GM18526 (cell line): ENCODE measurements around the gene HCK.

ENCODE experiments used
- POLR2A ChIP-seq: IDR thresholded peaks from 3 replicates; pipeline ENCODE4 v1.6.1; 2011; ENCODE audit not compliant: insufficient read length; ENCODE audit errors: extremely low read depth

HCK gene

DNA sequence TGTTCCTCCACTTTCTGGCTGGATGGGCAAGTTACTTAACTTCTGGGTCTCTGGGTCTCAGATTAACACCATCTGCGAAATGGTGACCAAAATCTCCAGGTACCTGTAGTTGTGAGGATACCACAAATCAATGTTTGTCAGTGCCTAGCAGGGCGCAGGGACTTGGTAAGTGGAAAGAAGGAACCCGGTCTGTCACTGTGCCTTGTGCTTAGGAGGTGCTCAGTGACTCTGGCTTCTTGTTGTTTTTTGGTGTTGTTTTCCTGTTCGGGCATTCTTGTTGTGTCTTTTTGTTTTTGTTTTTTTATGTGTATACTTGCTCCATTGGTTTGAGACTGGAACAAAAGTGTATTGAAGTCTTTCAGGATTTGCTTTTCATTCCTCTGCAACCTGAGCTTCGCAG lies 75.3 kb downstream of the HCK start:
- TF ChIP-seq POLR2A: no peak

DNA sequence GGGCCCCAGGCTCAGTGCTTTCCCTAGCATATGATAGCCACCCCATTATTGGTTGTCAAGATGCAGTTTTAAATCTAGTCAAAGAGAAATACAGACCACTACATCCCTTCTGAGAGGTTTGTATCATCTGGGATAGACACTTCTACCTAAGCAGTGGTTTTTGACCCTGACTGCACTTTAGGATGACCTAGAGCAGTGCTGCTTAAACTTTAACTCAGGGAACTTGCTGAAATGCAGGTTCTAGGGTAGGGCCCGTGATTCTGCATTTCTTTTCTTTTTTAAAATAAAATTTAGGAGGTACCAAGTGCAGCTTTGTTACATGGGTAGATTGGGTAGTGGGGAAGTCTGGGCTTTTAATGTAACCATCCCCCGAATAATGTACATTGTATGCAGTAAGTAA lies 76.1 kb downstream of the HCK start:
- no peak for TF ChIP-seq POLR2A

DNA sequence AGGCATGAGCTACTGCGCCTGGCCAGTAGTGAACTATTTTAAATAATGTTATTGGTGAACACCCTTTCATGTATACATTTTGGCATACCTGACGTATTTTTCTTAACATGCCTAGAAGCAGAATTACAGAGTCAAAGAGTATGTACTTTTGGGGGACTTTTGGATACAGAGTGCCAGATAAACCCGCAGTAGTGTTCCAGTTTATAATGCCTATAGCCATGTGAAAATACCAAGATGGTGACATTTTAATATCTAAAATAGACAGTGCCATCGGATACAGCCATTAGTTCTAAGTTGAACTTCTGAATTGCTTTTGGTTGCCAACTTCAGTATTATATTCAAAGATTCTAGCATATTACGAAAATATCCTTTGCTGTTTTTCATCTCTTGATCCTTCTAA lies 77.8 kb downstream of the HCK start:
- no peak for TF ChIP-seq POLR2A

DNA sequence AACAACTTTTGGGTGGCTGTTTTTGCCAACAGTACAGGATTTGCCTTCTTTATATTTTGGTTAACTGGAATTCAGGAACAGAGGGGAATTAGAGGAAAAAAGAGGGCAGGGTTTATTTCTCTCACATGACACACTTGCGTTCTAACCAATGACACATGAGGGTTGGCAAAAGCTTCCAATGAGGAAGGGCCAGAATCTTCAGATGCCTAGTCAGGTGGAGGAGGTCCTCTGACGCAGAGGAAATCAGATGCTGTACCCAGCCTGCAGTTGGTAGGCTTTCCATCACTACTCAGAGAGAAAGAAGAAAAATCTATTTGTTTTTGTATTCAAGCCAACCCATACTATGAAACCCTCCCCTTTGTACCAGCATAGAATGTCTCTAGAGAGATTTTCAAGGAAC lies 78.3 kb downstream of the HCK start:
- no peak for TF ChIP-seq POLR2A

DNA sequence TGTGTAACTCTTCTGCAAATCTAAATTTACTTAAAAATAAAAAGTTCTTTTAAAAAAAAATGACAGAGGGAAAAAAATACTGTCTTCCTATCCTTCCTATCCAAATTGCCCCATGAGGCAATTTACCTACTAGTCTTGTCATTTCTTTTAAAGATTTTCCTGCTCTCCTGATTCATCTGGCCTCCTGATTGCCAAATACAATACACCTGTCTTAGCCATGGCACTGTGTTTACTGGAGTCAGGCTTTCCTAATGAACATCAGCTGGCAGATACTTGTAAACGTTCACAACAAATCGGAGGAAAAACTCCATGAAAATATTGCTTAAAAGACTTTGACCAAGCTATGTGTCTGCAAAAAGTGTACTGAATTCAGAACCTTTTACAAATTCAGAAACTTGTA lies 78.9 kb downstream of the HCK start:
- TF ChIP-seq POLR2A: no peak

DNA sequence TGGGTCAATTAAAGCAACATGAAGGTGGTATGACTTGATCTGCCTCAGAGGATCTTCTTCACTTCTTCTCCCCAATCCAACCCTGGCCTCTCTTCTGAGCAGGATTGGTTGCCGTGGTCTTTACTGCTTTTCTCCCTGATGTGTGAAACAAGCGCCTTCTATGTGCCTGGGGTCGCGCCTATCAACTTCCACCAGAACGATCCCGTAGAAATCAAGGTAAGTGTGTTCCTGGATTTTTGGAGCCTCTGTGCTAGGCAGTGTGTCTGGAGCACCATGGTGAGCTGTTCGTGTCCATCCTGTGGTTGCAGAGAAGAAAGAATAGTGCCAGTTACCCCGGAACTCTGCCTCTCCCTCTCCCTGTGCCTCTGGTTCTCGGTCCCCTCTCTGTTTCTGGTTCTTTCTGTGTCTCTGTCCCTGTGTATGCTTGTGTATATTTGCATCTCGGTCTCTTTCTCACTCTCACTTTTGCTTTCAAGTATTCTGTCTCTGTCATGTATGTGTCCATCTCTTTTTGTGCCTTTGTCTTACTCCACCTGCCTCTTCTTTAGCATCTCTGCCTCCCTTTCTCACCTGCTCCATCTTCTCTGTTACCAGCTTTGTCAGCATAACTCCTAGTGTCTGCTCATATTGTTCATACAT lies 81.0 kb downstream of the HCK start:
- TF ChIP-seq POLR2A: no peak

DNA sequence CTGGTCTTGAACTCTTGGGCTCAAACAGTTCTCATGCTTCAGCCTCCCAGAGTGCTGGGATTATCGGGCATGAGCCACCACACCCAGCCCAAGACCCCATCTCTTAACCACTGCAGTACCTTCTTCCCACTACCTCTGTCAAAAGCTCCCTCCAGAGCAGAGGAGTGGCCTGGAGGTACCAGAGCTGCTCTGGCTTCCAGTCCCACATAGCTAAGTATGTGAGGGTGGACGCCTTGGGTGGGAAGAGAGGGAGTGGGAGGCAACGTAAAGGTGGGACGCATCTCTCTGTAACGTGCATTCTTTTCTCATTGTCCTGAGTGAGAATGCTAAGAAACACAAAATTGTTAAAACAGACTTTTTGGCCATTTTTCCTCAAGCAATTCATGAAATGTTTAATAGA lies 82.0 kb downstream of the HCK start:
- TF ChIP-seq POLR2A: no peak

DNA sequence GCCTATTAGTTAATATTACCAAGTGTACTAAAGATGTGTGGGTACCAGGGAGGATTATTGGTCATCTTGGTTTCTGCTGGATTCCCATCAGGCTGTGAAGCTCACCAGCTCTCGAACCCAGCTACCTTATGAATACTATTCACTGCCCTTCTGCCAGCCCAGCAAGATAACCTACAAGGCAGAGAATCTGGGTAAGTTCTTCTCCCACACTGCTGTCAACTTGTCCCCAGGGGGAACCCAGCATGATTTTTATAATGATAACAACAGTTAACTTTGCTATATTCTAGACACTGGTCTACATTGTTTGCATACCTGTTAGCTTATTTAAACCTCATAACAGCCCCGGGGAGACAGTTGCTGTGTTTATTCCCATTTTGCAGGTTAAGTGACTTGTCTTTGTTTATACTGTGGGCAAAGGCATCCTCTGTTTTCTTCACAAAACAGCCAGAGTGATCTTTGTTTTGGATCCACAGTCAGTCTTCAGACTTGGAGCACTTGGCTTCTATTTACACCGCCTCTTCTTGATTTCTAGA lies 84.0 kb downstream of the HCK start:
- TF ChIP-seq POLR2A: no peak

DNA sequence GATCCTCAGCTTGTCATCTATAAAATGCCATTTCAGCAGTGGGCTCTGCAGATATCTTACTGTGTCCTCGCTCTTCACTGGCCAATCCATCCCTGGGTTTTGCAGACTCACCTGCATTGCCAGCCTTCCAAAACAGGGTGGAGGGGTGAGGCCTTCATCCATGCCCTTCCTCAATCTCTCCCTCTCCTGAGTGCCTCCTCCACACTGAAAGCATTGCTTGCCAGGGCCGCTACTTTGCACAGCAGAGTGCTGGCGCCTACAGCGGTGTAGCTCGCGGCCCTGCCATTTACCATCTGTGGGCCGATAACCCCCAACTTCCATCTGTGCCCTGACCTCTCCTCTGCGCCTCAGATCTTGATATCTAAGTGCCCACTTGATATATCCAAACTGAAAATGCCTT lies 86.9 kb downstream of the HCK start:
- no peak for TF ChIP-seq POLR2A

DNA sequence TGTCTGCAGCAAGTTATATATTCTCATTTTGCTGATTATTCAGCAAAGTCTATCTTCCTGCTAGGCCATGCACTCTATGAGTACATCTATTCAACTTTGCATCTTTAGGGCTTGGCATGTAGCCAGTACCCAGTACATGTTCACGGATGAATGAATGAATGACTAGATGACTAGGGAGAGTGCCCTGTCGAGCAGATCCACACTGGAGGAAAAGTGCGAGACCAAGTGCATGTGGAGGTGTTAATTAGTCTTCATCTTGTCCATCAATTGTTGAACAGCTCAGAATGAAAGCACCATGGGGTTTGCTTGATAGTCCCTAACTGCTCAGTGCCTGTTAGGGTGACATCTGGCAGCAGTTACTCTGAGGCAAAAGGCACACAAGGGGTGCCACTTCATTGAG lies 87.9 kb downstream of the HCK start:
- TF ChIP-seq POLR2A: no peak

DNA sequence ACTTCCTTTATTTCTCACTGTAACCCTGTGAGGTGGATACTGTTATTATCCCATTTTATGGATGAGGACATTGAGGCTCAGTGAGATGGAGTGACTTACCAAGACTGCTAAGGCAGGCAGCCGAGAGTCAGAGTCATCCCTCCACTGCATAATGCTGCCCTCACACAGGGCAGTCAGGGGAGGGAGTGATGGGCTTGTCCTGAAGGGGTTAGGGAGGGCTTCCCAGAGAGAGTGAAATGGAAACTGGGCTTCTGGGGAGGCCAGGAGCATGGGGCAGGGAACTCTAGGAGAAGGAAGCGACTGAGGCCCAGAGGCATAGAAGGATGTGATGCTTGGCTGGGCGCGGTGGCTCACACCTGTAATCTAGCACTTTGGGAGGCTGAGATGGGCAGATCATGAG lies 88.6 kb downstream of the HCK start:
- TF ChIP-seq POLR2A: no peak

DNA sequence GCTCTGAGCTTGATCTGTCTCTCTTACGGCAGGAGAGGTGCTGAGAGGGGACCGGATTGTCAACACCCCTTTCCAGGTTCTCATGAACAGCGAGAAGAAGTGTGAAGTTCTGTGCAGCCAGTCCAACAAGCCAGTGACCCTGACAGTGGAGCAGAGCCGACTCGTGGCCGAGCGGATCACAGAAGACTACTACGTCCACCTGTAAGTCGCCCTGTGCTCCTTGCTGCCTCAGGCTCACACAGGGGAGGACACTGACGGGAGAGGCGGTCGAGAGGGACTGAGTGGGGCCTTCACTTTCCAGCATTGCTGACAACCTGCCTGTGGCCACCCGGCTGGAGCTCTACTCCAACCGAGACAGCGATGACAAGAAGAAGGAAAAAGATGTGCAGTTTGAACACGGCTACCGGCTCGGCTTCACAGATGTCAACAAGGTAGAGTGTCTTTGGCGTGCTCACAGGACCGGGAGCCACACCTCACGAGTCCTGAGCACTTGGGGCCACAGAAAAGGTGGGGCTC lies 89.5 kb downstream of the HCK start:
- no peak for TF ChIP-seq POLR2A

DNA sequence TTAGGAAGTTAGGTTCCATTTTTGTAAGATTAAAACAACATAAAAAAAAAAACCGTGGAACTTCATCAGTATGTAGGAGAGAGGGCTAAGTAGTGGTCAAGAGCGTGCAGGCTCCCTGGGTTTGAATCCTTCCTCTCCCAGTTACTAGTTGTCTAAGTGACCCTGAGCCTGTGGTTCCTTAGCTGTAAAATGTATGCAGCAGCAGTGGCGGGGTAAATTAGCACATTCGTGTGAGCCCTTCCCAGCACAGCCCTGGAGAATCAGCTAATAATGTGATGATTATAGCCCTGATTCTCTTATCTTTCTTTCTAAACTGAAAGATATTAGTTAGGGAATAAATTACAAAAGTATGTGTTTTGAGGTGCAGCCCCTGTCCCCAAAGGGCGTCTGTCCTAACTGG lies 90.0 kb downstream of the HCK start:
- no peak for TF ChIP-seq POLR2A

DNA sequence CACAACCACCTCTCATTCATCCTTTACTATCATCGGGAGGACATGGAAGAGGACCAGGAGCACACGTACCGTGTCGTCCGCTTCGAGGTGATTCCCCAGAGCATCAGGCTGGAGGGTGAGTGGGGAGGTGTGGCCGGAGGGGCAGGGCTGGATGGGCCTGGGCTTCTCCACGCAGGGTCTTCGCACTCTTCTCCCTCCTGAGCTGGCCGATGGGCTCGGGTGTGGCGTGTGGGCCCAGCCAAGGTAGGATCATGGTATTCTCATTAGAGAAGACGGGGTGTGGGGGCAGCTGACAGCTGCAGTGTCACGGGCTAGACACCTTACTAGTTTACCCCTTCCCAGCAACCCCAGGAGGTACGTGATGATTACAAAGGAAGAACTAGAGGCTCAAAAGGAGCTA lies 90.9 kb downstream of the HCK start:
- TF ChIP-seq POLR2A: no peak

DNA sequence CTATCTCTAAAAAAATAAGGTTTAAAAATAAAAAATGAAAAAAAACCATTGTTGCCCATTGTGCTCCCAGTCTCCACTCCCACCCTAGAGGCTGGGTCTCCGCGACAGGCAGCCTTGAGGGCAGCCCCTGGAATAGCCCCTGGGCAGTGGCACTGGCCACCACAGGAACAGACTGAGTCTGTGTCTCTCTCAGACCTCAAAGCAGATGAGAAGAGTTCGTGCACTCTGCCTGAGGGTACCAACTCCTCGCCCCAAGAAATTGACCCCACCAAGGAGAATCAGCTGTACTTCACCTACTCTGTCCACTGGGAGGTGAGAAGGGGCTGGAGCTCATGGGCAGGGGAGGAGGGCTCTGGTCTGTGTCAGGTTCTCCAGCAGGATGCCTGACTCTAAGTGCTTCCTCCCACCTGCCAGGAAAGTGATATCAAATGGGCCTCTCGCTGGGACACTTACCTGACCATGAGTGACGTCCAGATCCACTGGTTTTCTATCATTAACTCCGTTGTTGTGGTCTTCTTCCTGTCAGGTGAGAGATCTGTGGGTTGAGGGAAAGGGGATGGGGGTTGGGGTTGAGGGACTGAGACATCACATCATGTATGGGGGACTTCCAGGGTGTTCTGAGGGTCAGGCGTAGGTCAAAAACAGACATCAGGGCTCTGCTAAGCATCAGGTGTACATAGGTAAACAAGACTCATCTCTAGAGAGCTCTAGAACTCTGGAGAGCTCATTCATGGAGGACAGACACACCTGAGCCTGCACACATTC lies 93.0 kb downstream of the HCK start:
- TF ChIP-seq POLR2A: no peak

DNA sequence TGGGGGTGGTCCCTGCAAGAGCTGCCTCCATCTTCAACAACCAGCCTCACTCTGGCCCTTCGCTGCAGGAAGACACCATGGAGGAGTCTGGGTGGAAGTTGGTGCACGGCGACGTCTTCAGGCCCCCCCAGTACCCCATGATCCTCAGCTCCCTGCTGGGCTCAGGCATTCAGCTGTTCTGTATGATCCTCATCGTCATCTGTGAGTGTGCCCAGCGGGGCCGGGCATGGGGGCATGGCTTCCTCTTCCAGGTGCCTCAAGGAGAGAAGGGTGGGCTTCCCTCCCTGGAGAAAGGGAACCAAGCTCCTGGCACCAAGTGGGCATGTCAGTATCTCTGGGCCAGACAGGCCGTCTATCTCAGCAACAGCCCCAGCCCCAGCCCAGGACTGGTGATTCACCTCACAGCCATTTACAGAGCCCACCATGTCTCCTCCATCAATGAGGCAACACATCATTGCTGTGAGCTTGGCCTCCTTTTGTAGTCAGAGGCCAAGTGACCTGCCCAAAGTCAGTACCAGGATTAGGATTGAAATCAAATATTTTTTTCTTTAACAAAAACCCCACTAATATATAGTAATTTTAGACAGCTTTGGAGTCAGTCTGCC lies 97.6 kb downstream of the HCK start:
- TF ChIP-seq POLR2A: no peak
